ENCODE data around the gene CD200R1. TPM values are rescaled to one million over a fixed set of nuclear protein-coding genes. Genes with fewer than 3 reads are reported as not detected.

Gene CD200R1
- total and polyA plus RNA-seq, 9 of the 15 experiments (the other 6 are each of a cell fraction or from before 2014, with no cell fraction given): 0.04 to 0.23 (median 0.09) TPM; not detected in 5

- intact Hi-C loops (cut with micrococcal nuclease) (no loop called here), in situ Hi-C loops (cut with MboI) (no loop called here)
- no peaks in the 10 kb centered on the region for H3K36me3 ChIP-seq (ENCODE audit: control insufficient read depth, insufficient read depth, low read length)
- WGBS (ENCODE audit: insufficient coverage, low coverage, missing lambda C conversion rate): 23% methylated on average over 2 of the region's 2 CpGs
- H3K9me3 ChIP-seq (replicated peaks; ENCODE audit: control insufficient read depth, insufficient read depth, low read depth, low read length): no peaks in the 10 kb centered on the region
- BruUV-seq (replicated peaks): no TSS peak
- H3K4me2 ChIP-seq (ENCODE audit: insufficient read depth, low read length): no peak overlapping the region
- H2AFZ ChIP-seq (ENCODE audit: low read depth, low read length): no peak overlapping the region
- H3K27ac ChIP-seq (ENCODE audit: extremely low read depth, low read depth, low read length): no peak overlapping the region
- no peak overlapping the region for H3K9ac ChIP-seq (ENCODE audit: insufficient read depth in 1 of 2, low read depth in 2 of 2, low read length in 2 of 2)
- DNase-seq (ENCODE audit: extremely low read depth in 1 of 4, low spot score in 3 of 4) (no peak), ATAC-seq (no peak), FAIRE-seq (no peak)
- H3K4me1 ChIP-seq (replicated peaks in 1 of 2; ENCODE audit: control insufficient read depth in 2 of 2, insufficient read depth in 2 of 2, low read length in 2 of 2): no peaks in the 10 kb centered on the region
- no peaks in the 10 kb centered on the region for H3K79me2 ChIP-seq (ENCODE audit: control insufficient read depth, insufficient read depth, low read length)
- H4K20me1 ChIP-seq (replicated peaks; ENCODE audit: control insufficient read depth, insufficient read depth, low read length): no peaks in the 10 kb centered on the region
- CTCF ChIA-PET (ENCODE audit: low intra/inter-chr PET ratio): no interaction called here
- TF ChIP-seq SMAD2 (IDR thresholded peaks at IDR 0.05; ENCODE audit: low read depth, low read length) (no peak), MCM5 (IDR thresholded peaks at IDR 0.05; ENCODE audit: low read depth) (no peak), ZNF717 (CRISPR knock-in tag; IDR thresholded peaks at IDR 0.05) (no peak), MCM3 (IDR thresholded peaks at IDR 0.05) (no peak)
- H3K9me1 ChIP-seq (ENCODE audit: control insufficient read depth, insufficient read depth, low read length): no peaks in the 10 kb centered on the region
- POLR2A ChIA-PET: no interaction called here
- H3K4me3 ChIP-seq: no peak overlapping the region
- H3K27me3 ChIP-seq (ENCODE audit: control insufficient read depth in 2 of 2, insufficient read depth in 2 of 2, low read length in 2 of 2): no peaks in the 10 kb centered on the region
Observed at GRCh38 chr3:112925969-112926368, 48.9 kb downstream of the CD200R1 start.

- no peaks in the 10 kb centered on the region for H4K20me1 ChIP-seq (replicated peaks; ENCODE audit: control insufficient read depth, insufficient read depth, low read length)
- in situ Hi-C loops (cut with MboI): no loop called here
- no peak for FAIRE-seq
- H3K9me1 ChIP-seq (ENCODE audit: control insufficient read depth, insufficient read depth, low read length): no peaks in the 10 kb centered on the region
- no peaks in the 10 kb centered on the region for H3K79me2 ChIP-seq (ENCODE audit: control insufficient read depth, insufficient read depth, low read length)
- CTCF ChIA-PET (ENCODE audit: low intra/inter-chr PET ratio): no interaction called here
- intact Hi-C loops (cut with micrococcal nuclease): no loop called here
- POLR2A ChIA-PET: no interaction called here
- no peak overlapping the region for H3K4me2 ChIP-seq (ENCODE audit: insufficient read depth, low read length)
- H3K9me3 ChIP-seq (replicated peaks; ENCODE audit: control insufficient read depth, insufficient read depth, low read depth, low read length): no peaks in the 10 kb centered on the region
- H3K27ac ChIP-seq (ENCODE audit: extremely low read depth, low read depth, low read length): no peak overlapping the region
- DNase-seq (ENCODE audit: extremely low read depth in 1 of 4, low spot score in 3 of 4): no peak
- ATAC-seq: no peak
- no TSS peak for BruUV-seq (replicated peaks)
- H2AFZ ChIP-seq (ENCODE audit: low read depth, low read length): no peak overlapping the region
- no peaks in the 10 kb centered on the region for H3K4me1 ChIP-seq (replicated peaks in 1 of 2; ENCODE audit: control insufficient read depth in 2 of 2, insufficient read depth in 2 of 2, low read length in 2 of 2)
- no peaks in the 10 kb centered on the region for H3K36me3 ChIP-seq (ENCODE audit: control insufficient read depth, insufficient read depth, low read length)
- H3K9ac ChIP-seq (ENCODE audit: insufficient read depth in 1 of 2, low read depth in 2 of 2, low read length in 2 of 2): no peak overlapping the region
- H3K4me3 ChIP-seq: no peak overlapping the region
- H3K27me3 ChIP-seq (ENCODE audit: control insufficient read depth in 2 of 2, insufficient read depth in 2 of 2, low read length in 2 of 2): no peaks in the 10 kb centered on the region
- WGBS (ENCODE audit: insufficient coverage, low coverage, missing lambda C conversion rate): 18% methylated on average over 2 of the region's 2 CpGs
- TF ChIP-seq ZNF449 (CRISPR knock-in tag; IDR thresholded peaks at IDR 0.05): no peak
- TF ChIP-seq PHF20 (IDR thresholded peaks at IDR 0.05; ENCODE audit: partially characterized antibody): no peak
- no peak for TF ChIP-seq ZNF253 (CRISPR knock-in tag; conservative IDR thresholded peaks at IDR 0.05)
- TF ChIP-seq THRAP3 (IDR thresholded peaks at IDR 0.05; ENCODE audit: borderline replicate concordance): no peak
Observed at GRCh38 chr3:112925560-112925959, 49.3 kb downstream of the CD200R1 start.

Data from K562 (cell line).